Measurements from ENCODE around the gene GPR152. TPM values are rescaled to one million over a fixed set of nuclear protein-coding genes. Genes with fewer than 3 reads are reported as not detected.
A peak's percentile ranks its signal among the peaks of the same experiment; 100 is the strongest.

Gene GPR152
- total RNA-seq, 2 experiments from 2014 or later, result not detected

GRCh38 chr11:67410984-67411784, 41.3 kb downstream of the GPR152 start:
- peak overlapping the region; percentile 98 for H3K27ac Mint-ChIP-seq
- no peaks in the 10 kb centered on the region for H3K27me3 Mint-ChIP-seq
- Histone ChIP-seq H3K9me3 (ENCODE audit: control insufficient read depth in 1 of 2, insufficient read depth in 1 of 2, low read length in 2 of 2) (no peaks in the 10 kb centered on the region), H3K4me3 (ENCODE audit: low read length) (no peak overlapping the region), H3K36me3 (ENCODE audit: insufficient read depth, low read length) (peaks cover 40% of the 10 kb centered on the region), H3K4me1 (ENCODE audit: insufficient read depth, low read length) (peaks cover 98% of the 10 kb centered on the region), H3K27ac (ENCODE audit: low read depth in 1 of 2, low read length in 2 of 2) (peak overlapping the region; percentile 75 to 84), H3K27me3 (ENCODE audit: control insufficient read depth in 1 of 2, insufficient read depth in 2 of 2, low read length in 2 of 2) (no peaks in the 10 kb centered on the region)
- TF ChIP-seq CTCF (IDR thresholded peaks at IDR 0.05), result no peak
- no peak for ATAC-seq (ENCODE audit: poor library complexity)
- H3K4me3 Mint-ChIP-seq, result peak overlapping the region; percentile 78
- H3K36me3 Mint-ChIP-seq (ENCODE audit: low read depth), result peaks cover 30% of the 10 kb centered on the region
- H3K4me1 Mint-ChIP-seq (ENCODE audit: low read depth), result peaks cover 83% of the 10 kb centered on the region
- POLR2A ChIA-PET, result interaction anchor here (0.6 to 12.5 kb wide), 10 partner anchors 9 to 72 kb away, joined by 3 to 411 read pairs (median 7); partner anchors contain the start of genes AIP, CABP4, PPP1CA and PTPRCAP
- intact Hi-C loops (cut with DNase I, micrococcal nuclease), result no loop called here
- no peaks in the 10 kb centered on the region for H3K9me3 Mint-ChIP-seq
- no peak for DNase-seq
- CTCF ChIA-PET, result no interaction called here

GRCh38 chr11:67410369-67410831, 42.1 kb downstream of the GPR152 start:
- CTCF ChIA-PET, result no interaction called here
- H3K4me1 Mint-ChIP-seq (ENCODE audit: low read depth), result peaks cover 85% of the 10 kb centered on the region
- H3K9me3 Mint-ChIP-seq, result no peaks in the 10 kb centered on the region
- peaks cover 35% of the 10 kb centered on the region for H3K36me3 Mint-ChIP-seq (ENCODE audit: low read depth)
- no peaks in the 10 kb centered on the region for H3K27me3 ChIP-seq (ENCODE audit: control insufficient read depth in 1 of 2, insufficient read depth in 2 of 2, low read length in 2 of 2)
- peak overlapping the region; percentile 75 to 84 for H3K27ac ChIP-seq (ENCODE audit: low read depth in 1 of 2, low read length in 2 of 2)
- intact Hi-C loops (cut with DNase I, micrococcal nuclease), result no loop called here
- H3K27ac Mint-ChIP-seq, result peak overlapping the region; percentile 98
- H3K4me3 Mint-ChIP-seq, result peak overlapping the region; percentile 86
- ATAC-seq (ENCODE audit: poor library complexity) (no peak), DNase-seq (no peak)
- POLR2A ChIA-PET, result interaction anchor here (2.0 to 12.5 kb wide), 3 partner anchors 8 to 23 kb away, joined by 21 to 411 read pairs (median 106); partner anchors contain the start of genes PPP1CA, PTPRCAP, RPS6KB2 and TBC1D10C
- H3K4me1 ChIP-seq (ENCODE audit: insufficient read depth, low read length), result peaks cover 100% of the 10 kb centered on the region
- TF ChIP-seq CTCF (IDR thresholded peaks at IDR 0.05), result no peak
- peaks cover 48% of the 10 kb centered on the region for H3K36me3 ChIP-seq (ENCODE audit: insufficient read depth, low read length)
- no peaks in the 10 kb centered on the region for H3K27me3 Mint-ChIP-seq
- no peaks in the 10 kb centered on the region for H3K9me3 ChIP-seq (ENCODE audit: control insufficient read depth in 1 of 2, insufficient read depth in 1 of 2, low read length in 2 of 2)
- H3K4me3 ChIP-seq (ENCODE audit: low read length), result peak overlapping the region; percentile 100

GRCh38 chr11:67409781-67410368, 42.7 kb downstream of the GPR152 start:
- ChIA-PET CTCF (interaction anchor here (1.2 kb wide), 1 partner anchor 28 kb away, joined by 6 read pairs; the partner anchor contains the start of gene PTPRCAP), POLR2A (interaction anchor here (0.9 to 3.5 kb wide), 14 partner anchors 10 to 138 kb away, joined by 3 to 136 read pairs (median 14); partner anchors contain the start of genes AIP, CORO1B, POLD4 and PTPRCAP)
- ATAC-seq (ENCODE audit: poor library complexity) (no peak), DNase-seq (peak in 1 of 14 experiments; percentile 42)
- no peaks in the 10 kb centered on the region for H3K27me3 ChIP-seq (ENCODE audit: control insufficient read depth in 1 of 2, insufficient read depth in 2 of 2, low read length in 2 of 2)
- peak overlapping the region; percentile 98 for H3K27ac Mint-ChIP-seq
- H3K36me3 Mint-ChIP-seq (ENCODE audit: low read depth), result peaks cover 40% of the 10 kb centered on the region
- intact Hi-C loops (cut with DNase I, micrococcal nuclease), result loop anchor here in 1 of 2 experiments (2.0 kb wide), 1 partner anchor 27 kb away; the partner anchor contains the start of gene PTPRCAP
- peak overlapping the region; percentile 86 for H3K4me3 Mint-ChIP-seq
- H3K36me3 ChIP-seq (ENCODE audit: insufficient read depth, low read length), result peaks cover 48% of the 10 kb centered on the region
- H3K9me3 Mint-ChIP-seq, result no peaks in the 10 kb centered on the region
- no peak for TF ChIP-seq CTCF (IDR thresholded peaks at IDR 0.05)
- H3K4me1 Mint-ChIP-seq (ENCODE audit: low read depth), result peaks cover 86% of the 10 kb centered on the region
- H3K27me3 Mint-ChIP-seq, result no peaks in the 10 kb centered on the region
- peak overlapping the region; percentile 75 to 84 for H3K27ac ChIP-seq (ENCODE audit: low read depth in 1 of 2, low read length in 2 of 2)
- H3K9me3 ChIP-seq (ENCODE audit: control insufficient read depth in 1 of 2, insufficient read depth in 1 of 2, low read length in 2 of 2), result no peaks in the 10 kb centered on the region
- peaks cover 100% of the 10 kb centered on the region for H3K4me1 ChIP-seq (ENCODE audit: insufficient read depth, low read length)
- peak overlapping the region; percentile 100 for H3K4me3 ChIP-seq (ENCODE audit: low read length)
